ENCODE data around the gene RHOBTB1. TPM values are rescaled to one million over a fixed set of nuclear protein-coding genes. Genes with fewer than 3 reads are reported as not detected.

RHOBTB1 gene
- total and polyA plus RNA-seq, 2 donors (not counting 1 experiment from before 2014, with no cell fraction given) = 19.8 to 42.6 TPM

- H2AFZ ChIP-seq (ENCODE audit: low read length) = no peak overlapping the region
- H3K79me2 ChIP-seq (ENCODE audit: control insufficient read depth, insufficient read depth, low read length) = no peaks in the 10 kb centered on the region
- no peak overlapping the region for H3K27ac ChIP-seq (ENCODE audit: insufficient read depth, low read length)
- TF ChIP-seq CTCF (conservative IDR thresholded peaks at IDR 0.05 in 1 of 2, IDR thresholded peaks at IDR 0.05 in 1 of 2; ENCODE audit: low read depth in 1 of 2, low read length in 2 of 2) = no peak
- TF ChIP-seq EZH2 (IDR thresholded peaks at IDR 0.05; ENCODE audit: low read length, missing control alignments) = no peak
- no peak overlapping the region for H3K4me3 ChIP-seq (replicated peaks in 1 of 4; ENCODE audit: control extremely low read depth in 1 of 4, insufficient read depth in 1 of 4, low read depth in 3 of 4, low read length in 4 of 4)
- H3K9ac ChIP-seq (ENCODE audit: insufficient read depth, low read length) = no peak overlapping the region
- H3K9me3 ChIP-seq (ENCODE audit: control insufficient read depth, insufficient read depth, low read depth, low read length) = no peaks in the 10 kb centered on the region
- DNase-seq (ENCODE audit: low read depth in 2 of 2) = no peak
- no peaks in the 10 kb centered on the region for H4K20me1 ChIP-seq (ENCODE audit: control insufficient read depth, extremely low read depth, insufficient read depth, low read length)
- peaks cover 4% of the 10 kb centered on the region for H3K36me3 ChIP-seq (ENCODE audit: control insufficient read depth, insufficient read depth, low read length)
- H3K27me3 ChIP-seq (ENCODE audit: control insufficient read depth, insufficient read depth, low read length) = no peaks in the 10 kb centered on the region
- H3K4me1 ChIP-seq (ENCODE audit: control insufficient read depth, extremely low read depth, insufficient read depth, low read length) = peaks cover 18% of the 10 kb centered on the region
- no peak overlapping the region for H3K4me2 ChIP-seq (ENCODE audit: extremely low read depth, insufficient read depth, low read length)
These were observed 32.3 kb downstream of the RHOBTB1 start for GRCh38 chr10:60911715-60912114.

GRCh38 chr10:60911216-60911615 is 32.8 kb downstream of the RHOBTB1 start:
- no peak for TF ChIP-seq CTCF (conservative IDR thresholded peaks at IDR 0.05 in 1 of 2, IDR thresholded peaks at IDR 0.05 in 1 of 2; ENCODE audit: low read depth in 1 of 2, low read length in 2 of 2)
- no peak for TF ChIP-seq EZH2 (IDR thresholded peaks at IDR 0.05; ENCODE audit: low read length, missing control alignments)
- Histone ChIP-seq H3K9me3 (ENCODE audit: control insufficient read depth, insufficient read depth, low read depth, low read length) (no peaks in the 10 kb centered on the region), H3K27me3 (ENCODE audit: control insufficient read depth, insufficient read depth, low read length) (no peaks in the 10 kb centered on the region), H3K36me3 (ENCODE audit: control insufficient read depth, insufficient read depth, low read length) (peaks cover 4% of the 10 kb centered on the region), H3K4me2 (ENCODE audit: extremely low read depth, insufficient read depth, low read length) (no peak overlapping the region), H4K20me1 (ENCODE audit: control insufficient read depth, extremely low read depth, insufficient read depth, low read length) (no peaks in the 10 kb centered on the region), H3K4me3 (replicated peaks in 1 of 4; ENCODE audit: control extremely low read depth in 1 of 4, insufficient read depth in 1 of 4, low read depth in 3 of 4, low read length in 4 of 4) (no peak overlapping the region), H3K9ac (ENCODE audit: insufficient read depth, low read length) (no peak overlapping the region), H3K27ac (ENCODE audit: insufficient read depth, low read length) (no peak overlapping the region), H3K4me1 (ENCODE audit: control insufficient read depth, extremely low read depth, insufficient read depth, low read length) (peaks cover 18% of the 10 kb centered on the region), H3K79me2 (ENCODE audit: control insufficient read depth, insufficient read depth, low read length) (no peaks in the 10 kb centered on the region), H2AFZ (ENCODE audit: low read length) (no peak overlapping the region)
- DNase-seq (ENCODE audit: low read depth in 2 of 2) = no peak

- no peak overlapping the region for H3K4me2 ChIP-seq (ENCODE audit: extremely low read depth, insufficient read depth, low read length)
- H3K27me3 ChIP-seq (ENCODE audit: control insufficient read depth, insufficient read depth, low read length) = no peaks in the 10 kb centered on the region
- H3K4me3 ChIP-seq (replicated peaks in 1 of 4; ENCODE audit: control extremely low read depth in 1 of 4, insufficient read depth in 1 of 4, low read depth in 3 of 4, low read length in 4 of 4) = no peak overlapping the region
- H3K79me2 ChIP-seq (ENCODE audit: control insufficient read depth, insufficient read depth, low read length) = no peaks in the 10 kb centered on the region
- H2AFZ ChIP-seq (ENCODE audit: low read length) = no peak overlapping the region
- TF ChIP-seq CTCF (conservative IDR thresholded peaks at IDR 0.05 in 1 of 2, IDR thresholded peaks at IDR 0.05 in 1 of 2; ENCODE audit: low read depth in 1 of 2, low read length in 2 of 2) (no peak), EZH2 (IDR thresholded peaks at IDR 0.05; ENCODE audit: low read length, missing control alignments) (no peak)
- no peaks in the 10 kb centered on the region for H4K20me1 ChIP-seq (ENCODE audit: control insufficient read depth, extremely low read depth, insufficient read depth, low read length)
- DNase-seq (ENCODE audit: low read depth in 2 of 2) = no peak
- H3K4me1 ChIP-seq (ENCODE audit: control insufficient read depth, extremely low read depth, insufficient read depth, low read length) = peaks cover 17% of the 10 kb centered on the region
- no peak overlapping the region for H3K27ac ChIP-seq (ENCODE audit: insufficient read depth, low read length)
- peaks cover 4% of the 10 kb centered on the region for H3K36me3 ChIP-seq (ENCODE audit: control insufficient read depth, insufficient read depth, low read length)
- no peak overlapping the region for H3K9ac ChIP-seq (ENCODE audit: insufficient read depth, low read length)
- H3K9me3 ChIP-seq (ENCODE audit: control insufficient read depth, insufficient read depth, low read depth, low read length) = no peaks in the 10 kb centered on the region
These were observed 33.4 kb downstream of the RHOBTB1 start for GRCh38 chr10:60910543-60910942.
